Measurements from ENCODE around the gene TBC1D9B.
"Not testable (repeated sequence)": the region's sequence is repeated elsewhere in the genome, so short reads cannot be mapped to it uniquely, and the experiment has no call there.

TBC1D9B gene

DNA sequence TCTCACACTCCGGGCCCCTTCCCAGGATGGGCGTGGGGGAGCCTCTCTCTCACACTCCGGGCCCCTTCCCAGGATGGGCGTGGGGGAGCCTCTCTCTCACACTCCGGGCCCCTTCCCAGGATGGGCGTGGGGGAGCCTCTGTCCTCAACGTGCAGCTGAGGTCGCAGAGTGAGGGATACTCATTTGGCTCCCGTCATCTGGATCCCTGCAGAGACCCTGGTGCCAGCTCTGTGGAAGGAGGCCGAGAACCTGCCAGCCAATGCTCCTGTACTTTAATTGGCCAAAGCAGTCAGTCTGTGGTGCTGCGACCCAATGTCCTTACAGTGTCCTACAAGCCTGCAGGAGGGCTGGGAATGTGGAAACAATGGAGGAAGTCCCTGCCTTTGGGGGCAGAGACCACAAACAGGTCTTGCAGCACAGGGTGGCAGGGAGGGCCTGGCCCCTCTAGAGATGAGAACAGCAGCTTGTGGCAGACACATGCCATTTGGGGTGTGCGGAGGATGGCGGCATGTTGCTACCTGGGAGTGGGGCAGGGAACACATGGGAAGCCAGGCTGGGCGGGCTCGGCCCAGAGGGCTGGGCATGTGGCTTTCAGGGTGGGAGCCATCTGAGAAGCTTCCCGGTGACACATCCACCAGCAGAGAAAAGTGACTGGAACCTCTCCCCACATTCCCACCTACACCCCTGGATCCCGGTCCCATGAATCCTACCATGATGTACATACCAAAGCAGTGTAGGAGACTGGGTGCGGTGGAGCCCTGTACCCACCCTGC is 35.5 kb downstream of the TBC1D9B start:
- TF ChIP-seq, protein P1, sequence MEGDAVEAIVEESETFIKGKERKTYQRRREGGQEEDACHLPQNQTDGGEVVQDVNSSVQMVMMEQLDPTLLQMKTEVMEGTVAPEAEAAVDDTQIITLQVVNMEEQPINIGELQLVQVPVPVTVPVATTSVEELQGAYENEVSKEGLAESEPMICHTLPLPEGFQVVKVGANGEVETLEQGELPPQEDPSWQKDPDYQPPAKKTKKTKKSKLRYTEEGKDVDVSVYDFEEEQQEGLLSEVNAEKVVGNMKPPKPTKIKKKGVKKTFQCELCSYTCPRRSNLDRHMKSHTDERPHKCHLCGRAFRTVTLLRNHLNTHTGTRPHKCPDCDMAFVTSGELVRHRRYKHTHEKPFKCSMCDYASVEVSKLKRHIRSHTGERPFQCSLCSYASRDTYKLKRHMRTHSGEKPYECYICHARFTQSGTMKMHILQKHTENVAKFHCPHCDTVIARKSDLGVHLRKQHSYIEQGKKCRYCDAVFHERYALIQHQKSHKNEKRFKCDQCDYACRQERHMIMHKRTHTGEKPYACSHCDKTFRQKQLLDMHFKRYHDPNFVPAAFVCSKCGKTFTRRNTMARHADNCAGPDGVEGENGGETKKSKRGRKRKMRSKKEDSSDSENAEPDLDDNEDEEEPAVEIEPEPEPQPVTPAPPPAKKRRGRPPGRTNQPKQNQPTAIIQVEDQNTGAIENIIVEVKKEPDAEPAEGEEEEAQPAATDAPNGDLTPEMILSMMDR (IDR thresholded peaks at IDR 0.05; ENCODE audit: borderline replicate concordance, control extremely low read depth, extremely low read depth, insufficient read depth, missing control alignments), result no peak
- in situ Hi-C loops (cut with MboI; ENCODE audit: low sequenced_read_pairs, unreplicated experiment), result no loop called here
- DNase-seq (ENCODE audit: low spot score), result no peak

DNA sequence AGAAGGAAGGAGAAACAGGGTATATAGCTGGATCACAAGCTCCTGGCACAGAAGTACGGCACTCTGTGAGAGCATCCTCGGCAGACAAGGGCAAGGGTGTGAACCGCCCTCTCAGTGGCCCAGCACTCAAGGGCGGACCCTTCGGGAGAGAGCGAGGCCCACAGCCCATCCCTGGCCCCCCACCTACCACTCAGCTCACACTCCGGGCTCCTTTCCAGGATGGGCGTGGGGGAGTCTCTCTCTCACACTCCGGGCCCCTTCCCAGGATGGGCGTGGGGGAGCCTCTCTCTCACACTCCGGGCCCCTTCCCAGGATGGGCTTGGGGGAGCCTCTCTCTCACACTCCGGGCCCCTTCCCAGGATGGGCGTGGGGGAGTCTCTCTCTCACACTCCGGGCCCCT is 36.2 kb downstream of the TBC1D9B start:
- DNase-seq (ENCODE audit: low spot score); in situ Hi-C loops (cut with MboI; ENCODE audit: low sequenced_read_pairs, unreplicated experiment): not testable (repeated sequence)

DNA sequence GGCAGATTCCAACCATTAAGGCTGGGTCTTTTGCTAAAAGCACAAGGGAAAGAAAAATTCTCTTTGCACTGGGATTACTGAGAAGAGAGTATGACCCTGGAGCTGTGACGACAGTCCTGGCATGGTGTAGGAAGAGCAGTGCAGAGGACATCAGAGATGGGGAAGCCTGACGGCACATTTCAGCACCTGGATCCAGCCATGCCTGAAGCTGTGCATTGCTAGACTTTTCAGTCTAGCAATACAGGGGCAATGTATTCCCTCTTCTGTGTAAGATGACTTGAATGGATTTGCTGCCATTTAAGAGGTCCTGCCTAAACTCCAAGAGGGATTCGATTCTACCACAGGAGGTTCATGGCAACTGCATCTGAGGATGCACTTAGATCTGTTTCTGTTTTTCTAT is 36.7 kb downstream of the TBC1D9B start:
- in situ Hi-C loops (cut with MboI; ENCODE audit: low sequenced_read_pairs, unreplicated experiment), result no loop called here
- TF ChIP-seq, protein P1 (IDR thresholded peaks at IDR 0.05; ENCODE audit: borderline replicate concordance, control extremely low read depth, extremely low read depth, insufficient read depth, missing control alignments), result no peak
- no peak for DNase-seq (ENCODE audit: low spot score)

DNA sequence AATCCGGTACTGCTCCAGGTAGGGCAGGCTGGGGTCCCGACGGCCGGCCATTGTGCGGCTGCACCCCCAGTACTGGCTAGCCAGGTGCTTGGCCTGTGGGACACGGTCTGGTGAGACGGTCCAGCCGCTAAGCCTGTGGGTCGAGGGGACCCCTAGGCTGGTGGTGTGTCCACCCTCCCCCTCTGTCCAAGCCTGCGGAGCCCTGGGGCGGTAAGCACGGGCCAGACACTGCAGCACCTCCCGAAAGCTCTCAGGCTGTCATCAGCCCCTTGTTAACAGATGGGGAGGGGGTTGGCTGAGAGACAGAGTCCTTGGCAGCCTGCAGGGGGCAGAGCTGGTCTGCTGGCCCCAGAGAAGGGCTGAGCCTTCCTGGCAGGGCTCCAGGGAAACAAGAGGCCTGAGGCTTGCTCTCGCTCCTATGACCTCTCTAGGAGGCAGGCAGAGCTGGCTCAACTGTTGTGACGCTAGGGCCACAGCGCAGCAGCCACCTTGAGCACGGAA is 37.2 kb downstream of the TBC1D9B start:
- TF ChIP-seq, protein P1 (IDR thresholded peaks at IDR 0.05; ENCODE audit: borderline replicate concordance, control extremely low read depth, extremely low read depth, insufficient read depth, missing control alignments), result no peak
- no peak for DNase-seq (ENCODE audit: low spot score)
- in situ Hi-C loops (cut with MboI; ENCODE audit: low sequenced_read_pairs, unreplicated experiment), result no loop called here

DNA sequence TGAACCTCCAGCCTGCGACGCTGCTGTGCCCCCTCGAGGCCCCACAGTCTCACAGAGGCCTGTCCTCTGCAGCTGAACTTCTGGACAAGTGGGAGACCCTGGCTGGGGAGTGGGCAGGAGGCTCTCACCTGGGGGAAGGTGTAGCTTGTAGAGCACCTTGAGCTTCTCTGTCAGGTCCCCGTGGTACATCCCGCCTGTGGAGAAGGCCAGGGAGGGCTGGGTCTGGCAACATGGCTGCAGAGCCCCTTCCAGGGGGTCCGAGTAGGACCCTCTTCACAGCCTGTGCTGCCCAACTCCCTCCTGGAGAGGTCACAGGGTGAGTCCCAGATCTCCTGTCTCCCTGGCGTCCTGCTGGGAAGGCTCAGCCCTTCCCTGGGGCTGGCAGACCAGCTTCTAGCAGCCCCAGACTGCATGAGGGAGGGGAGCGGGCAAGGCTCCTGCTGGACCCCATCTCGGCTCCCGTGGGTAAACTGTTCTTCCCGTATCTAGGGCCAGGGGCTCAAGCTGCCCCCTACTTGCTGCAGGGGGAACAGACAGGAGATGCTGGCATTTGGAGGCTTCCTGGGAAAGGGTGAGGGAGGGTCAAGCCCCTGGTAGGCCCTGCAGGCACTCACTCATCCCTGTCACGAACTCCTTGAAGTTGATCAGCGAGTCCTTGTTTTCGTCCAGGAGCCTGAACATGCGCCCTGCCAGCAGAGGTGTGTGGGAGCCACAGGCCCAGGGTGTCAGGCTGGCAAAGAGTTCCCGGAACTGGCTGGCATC is 37.9 kb downstream of the TBC1D9B start:
- in situ Hi-C loops (cut with MboI; ENCODE audit: low sequenced_read_pairs, unreplicated experiment), result no loop called here
- no peak for DNase-seq (ENCODE audit: low spot score)
- TF ChIP-seq, protein P1 (IDR thresholded peaks at IDR 0.05; ENCODE audit: borderline replicate concordance, control extremely low read depth, extremely low read depth, insufficient read depth, missing control alignments), result no peak

DNA sequence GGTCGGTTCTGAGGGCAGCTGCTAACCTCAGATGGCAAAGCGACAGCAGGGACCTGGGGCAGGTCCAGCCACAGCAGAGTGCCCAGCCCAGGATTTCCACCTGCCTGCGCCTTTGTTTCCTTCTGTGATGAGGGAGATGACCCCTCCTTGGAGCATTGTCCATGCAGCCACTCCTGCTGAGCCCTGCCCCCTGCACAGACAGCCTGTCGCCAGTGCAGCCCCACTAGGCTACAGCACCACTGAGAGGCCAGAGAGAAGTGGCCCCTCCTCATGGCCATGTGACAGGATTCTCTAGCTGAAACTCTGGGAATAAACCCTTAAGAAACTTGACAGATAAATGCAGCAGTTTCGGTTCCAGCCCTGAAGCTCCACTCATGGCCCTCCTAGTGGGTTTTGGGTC is 38.6 kb downstream of the TBC1D9B start:
- TF ChIP-seq, protein P1 (IDR thresholded peaks at IDR 0.05; ENCODE audit: borderline replicate concordance, control extremely low read depth, extremely low read depth, insufficient read depth, missing control alignments), result no peak
- in situ Hi-C loops (cut with MboI; ENCODE audit: low sequenced_read_pairs, unreplicated experiment), result no loop called here
- no peak for DNase-seq (ENCODE audit: low spot score)

DNA sequence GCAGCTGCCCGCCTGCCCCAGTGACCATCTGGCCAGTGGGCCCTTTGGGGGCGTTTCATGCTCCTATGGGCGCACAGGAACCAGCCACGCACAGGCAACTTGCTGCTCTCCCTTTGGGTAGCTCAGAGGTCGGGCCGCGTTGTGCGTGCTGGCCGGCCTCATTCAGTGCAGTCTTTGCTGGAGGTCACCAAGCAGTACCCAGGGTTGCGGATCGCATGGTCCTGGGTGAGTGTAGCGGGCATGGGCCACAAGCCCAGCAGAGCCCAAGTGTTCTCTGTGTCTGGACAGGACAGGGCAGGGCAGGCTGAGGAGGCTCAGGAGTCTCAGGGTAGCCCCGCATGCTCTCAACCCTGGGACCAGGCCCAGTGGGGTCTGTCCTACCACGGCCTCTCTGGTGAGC is 39.2 kb downstream of the TBC1D9B start:
- in situ Hi-C loops (cut with MboI; ENCODE audit: low sequenced_read_pairs, unreplicated experiment), result no loop called here
- TF ChIP-seq, protein P1 (IDR thresholded peaks at IDR 0.05; ENCODE audit: borderline replicate concordance, control extremely low read depth, extremely low read depth, insufficient read depth, missing control alignments), result no peak
- no peak for DNase-seq (ENCODE audit: low spot score)
